Measurements from ENCODE around the gene NFYB.
"Not testable (repeated sequence)": the region's sequence is repeated elsewhere in the genome, so short reads cannot be mapped to it uniquely, and the experiment has no call there.

Gene NFYB

DNA sequence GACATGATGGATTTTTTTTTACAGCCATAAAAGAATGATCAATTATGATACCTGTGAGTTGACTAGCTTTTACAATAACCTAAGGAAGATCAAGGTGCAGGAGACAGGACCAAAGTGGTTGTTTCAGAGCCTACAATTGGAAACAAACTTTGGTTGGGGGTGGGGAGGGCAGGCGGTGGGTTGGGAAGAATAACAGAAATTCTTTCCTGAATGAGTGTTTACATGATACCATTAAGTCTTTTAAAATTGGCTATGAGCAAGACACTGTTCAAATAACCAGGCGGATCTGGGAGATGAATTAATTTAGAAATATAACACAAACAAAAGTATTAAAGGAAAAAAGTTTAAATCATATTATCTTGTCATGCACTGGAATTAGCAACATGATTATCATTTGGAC, 7.2 kb downstream of the NFYB start:
- no peak overlapping the region for H3K4me3 ChIP-seq (ENCODE audit: low read length)
- DNase-seq (ENCODE audit: low read depth, low spot score) = no peak

DNA sequence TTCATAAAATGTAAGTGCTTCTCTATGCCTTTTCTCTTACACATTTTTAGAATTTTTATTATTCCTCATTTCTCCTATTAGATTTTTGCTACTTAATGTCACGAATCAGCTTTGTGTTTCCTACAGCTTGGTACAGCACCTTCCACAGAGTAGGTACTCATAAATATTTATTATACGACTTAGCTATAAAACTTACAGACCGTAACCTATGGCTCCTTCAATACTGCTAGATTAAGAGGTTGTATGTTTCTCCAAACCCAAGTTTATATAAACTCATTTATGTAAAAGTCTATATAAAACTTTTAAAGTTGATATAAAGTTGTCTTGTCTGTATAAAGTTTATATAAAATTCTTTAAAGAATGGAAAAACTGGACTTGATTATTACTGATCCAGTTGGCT, 11.5 kb downstream of the NFYB start:
- no peak overlapping the region for H3K4me3 ChIP-seq (ENCODE audit: low read length)
- DNase-seq (ENCODE audit: low read depth, low spot score) = no peak

DNA sequence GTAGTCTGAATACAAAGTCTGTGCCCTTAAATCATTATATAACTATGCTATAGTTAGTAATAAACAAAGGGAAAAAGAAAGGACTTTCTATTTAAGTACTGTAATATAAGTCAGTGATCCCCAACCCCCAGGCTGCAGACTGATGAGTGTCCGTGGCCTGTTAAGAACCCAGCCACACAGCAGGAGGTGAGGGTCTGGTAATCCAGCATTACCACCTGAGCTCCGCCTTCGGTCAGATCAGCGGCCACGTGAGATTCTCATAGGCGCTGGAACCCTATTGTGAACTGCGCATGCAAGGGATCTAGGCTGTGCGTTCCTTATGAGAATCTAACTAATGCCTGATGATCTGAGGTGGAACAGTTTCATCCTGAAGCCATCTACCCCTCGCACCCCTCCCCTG, 15.7 kb downstream of the NFYB start:
- DNase-seq (ENCODE audit: low read depth, low spot score) = no peak

DNA sequence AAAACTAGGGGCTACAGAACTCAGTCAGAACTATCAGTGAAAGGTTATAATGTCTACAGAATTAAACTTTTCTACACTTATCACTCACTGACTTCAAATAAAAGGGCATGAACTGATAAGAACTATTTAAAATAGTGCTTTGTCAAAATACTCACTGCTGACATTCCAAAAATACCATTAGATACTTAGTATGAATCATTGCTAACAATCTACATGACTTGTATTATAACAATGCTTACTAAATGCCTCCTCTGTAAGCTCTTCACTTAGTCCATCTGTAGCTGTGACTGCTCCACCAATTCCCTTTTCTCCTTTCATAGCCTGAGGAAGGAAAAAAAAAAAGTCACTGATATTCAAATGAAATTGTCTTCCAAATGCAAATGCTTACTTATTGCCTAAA, 17.0 kb downstream of the NFYB start:
- DNase-seq (ENCODE audit: low read depth, low spot score) = no peak
- H3K4me3 ChIP-seq (ENCODE audit: low read length) = no peak overlapping the region

More for the DNA sequence above, 15.7 kb downstream of the NFYB start:
- no peak overlapping the region for H3K4me3 ChIP-seq (ENCODE audit: low read length)

DNA sequence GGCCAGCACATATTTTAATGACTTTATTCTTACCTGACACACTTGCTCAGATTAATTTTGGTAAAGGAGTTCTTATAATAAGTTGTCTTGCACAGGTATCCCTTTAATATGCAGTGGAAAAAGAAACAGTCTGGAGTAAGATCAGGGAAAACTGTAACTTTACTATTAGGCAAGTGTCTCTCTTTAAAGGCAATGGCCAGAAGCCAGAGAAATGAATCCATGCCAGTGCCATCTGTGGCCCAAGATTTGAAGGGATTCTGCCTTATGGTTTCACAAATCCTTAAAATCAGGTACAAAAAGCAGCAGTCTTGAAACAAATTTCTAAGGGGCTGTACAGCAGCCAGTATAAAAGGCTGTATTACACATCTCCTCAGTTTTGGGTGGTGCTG, 22.4 kb downstream of the NFYB start:
- no peak for DNase-seq (ENCODE audit: low read depth, low spot score)

DNA sequence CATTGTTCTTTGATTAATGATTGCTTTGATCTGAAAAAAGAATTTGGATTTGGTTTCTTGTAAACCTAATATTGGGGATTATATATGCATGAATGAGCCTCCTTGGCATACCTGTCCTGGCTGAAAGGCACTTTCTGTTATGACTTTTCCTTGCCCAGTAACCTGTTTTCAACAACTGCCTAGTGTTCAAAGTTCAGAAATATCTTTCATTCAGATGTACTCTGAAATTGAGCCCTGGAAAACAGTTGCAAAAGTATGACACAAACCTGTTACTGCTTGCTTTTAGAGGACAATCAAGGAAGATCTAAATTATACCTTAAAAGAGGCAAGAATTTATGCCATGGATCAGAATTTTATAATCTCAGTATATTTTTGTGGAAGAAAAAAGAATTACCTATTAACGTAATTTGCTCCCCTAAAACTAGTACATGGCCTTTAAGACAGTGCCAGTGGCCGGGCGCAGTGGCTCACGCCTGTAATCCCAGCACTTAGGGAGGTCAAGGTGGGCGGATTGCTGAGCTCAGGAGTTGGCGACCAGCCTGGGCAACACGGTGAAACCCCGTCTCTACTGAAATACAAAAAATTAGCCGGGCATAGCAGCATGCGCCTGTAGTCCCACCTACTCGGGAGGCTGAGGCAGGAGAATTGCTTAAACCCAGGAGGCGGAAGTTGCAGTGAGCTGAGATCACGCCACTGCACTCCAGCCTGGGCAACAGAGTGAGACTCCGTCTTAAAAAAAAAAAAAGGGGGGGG, 23.0 kb downstream of the NFYB start:
- not testable (repeated sequence) for DNase-seq (ENCODE audit: low read depth, low spot score); H3K4me3 ChIP-seq (ENCODE audit: low read length)

More for the DNA sequence above, 22.4 kb downstream of the NFYB start:
- H3K4me3 ChIP-seq (ENCODE audit: low read length) = no peak overlapping the region

DNA sequence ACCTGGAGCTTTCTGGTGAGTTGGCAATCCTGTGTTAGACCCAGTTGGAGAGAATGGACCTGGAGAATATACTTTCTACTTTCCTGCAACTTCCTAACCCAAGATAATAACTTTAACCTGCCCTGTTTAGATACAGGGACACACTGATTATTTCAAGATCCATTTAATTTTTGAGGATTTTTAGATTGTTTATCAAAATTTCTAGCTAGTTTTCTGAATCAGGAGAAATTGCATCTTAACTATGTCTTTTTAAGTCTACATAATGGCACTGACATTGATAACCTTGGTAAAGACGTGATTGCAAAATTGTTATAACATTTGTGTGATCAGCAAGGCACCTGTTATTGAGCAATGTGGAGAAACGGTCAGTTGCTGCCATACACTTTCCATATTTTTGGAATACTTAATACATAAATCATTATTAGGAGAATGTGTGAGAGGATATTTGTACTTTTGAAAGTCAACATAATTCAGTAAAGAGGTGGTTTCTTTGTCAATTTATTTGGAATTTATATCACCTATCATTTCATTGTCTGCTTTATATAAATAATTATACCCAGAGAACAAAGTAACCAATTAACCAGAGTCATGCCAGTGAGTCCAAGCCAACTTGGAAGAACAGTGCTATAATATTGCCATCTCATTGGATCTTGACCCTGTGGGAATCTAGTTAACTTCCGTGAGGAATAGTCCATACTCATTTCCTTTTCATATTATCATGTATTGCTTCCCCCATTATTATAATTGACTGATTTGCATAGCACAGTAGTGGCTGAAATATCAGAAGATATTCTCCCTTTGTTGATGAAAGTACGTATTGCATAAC, 28.4 kb downstream of the NFYB start:
- H3K4me3 ChIP-seq (ENCODE audit: low read length) = no peak overlapping the region
- DNase-seq (ENCODE audit: low read depth, low spot score) = no peak

DNA sequence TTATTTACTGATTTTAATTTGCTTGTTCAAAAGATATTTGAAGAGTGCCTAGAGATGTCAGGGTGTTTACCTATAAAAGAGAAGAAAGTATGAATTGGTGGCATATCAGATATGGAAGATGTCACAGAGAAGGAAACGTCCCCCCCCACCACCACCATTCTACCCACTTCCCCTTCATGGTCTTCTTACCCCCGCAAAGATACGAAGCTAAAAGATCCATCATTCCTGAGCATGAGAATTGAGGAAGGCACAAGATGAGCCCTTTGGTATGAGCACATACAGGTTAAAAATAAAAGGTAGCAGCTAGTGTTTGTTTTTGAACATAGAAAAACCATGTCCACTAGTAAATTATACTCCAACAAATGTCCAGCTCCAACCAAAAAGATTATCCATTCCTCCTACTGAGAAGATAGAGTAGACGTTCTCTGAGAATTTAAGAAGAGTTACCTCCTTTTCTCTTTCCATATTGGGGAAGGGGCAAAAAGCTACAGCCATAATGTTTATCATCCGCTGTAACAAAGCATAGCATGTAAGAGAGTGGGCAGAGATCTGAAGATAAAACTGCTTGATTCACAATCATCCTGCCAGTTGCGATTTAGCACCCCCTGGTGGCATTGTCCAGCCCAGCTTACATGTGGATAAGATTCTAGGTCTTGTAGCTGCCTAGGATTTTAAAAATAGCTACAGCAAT, 29.1 kb downstream of the NFYB start:
- H3K4me3 ChIP-seq (ENCODE audit: low read length) = no peak overlapping the region
- DNase-seq (ENCODE audit: low read depth, low spot score) = peak; percentile 89

DNA sequence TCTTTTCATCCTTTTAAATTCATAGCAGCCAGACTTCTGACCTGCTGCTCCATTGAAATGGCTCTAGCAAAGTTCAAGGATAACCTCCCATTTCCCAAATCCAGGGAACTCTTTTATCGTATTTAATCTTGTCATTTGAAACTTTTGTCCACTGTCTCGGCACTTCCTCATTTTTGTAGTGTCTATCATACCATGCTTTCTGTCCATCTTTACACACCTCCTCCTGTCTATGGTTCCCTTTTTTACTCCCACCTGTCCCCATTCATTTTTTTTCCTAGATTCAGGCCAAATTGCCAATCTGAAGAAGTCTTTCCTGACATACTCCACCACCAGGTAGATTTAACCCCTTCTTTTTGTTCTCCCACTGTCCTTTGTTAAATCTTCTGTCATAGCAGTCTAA, 31.0 kb downstream of the NFYB start:
- H3K4me3 ChIP-seq (ENCODE audit: low read length) = no peak overlapping the region
- no peak for DNase-seq (ENCODE audit: low read depth, low spot score)

DNA sequence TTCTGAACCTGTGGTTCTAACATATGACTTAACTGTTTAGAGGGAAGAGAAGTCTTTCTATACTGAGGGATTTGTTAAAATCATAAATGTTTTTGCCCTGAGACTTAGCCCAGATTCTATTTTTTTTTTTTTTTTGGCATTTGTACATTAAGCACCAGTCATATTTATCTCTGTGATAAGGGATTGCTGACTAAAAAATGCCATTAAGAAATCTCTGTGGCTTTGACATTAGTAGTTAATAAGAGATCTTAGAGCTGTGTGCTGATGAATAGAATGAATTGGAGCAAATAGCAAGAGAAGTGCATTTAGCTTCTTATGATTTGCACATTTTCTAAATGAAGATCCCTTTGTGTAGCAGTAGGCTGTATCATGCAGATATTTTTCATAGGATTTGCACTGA, 32.5 kb downstream of the NFYB start:
- DNase-seq (ENCODE audit: low read depth, low spot score) = no peak
- no peak overlapping the region for H3K4me3 ChIP-seq (ENCODE audit: low read length)

DNA sequence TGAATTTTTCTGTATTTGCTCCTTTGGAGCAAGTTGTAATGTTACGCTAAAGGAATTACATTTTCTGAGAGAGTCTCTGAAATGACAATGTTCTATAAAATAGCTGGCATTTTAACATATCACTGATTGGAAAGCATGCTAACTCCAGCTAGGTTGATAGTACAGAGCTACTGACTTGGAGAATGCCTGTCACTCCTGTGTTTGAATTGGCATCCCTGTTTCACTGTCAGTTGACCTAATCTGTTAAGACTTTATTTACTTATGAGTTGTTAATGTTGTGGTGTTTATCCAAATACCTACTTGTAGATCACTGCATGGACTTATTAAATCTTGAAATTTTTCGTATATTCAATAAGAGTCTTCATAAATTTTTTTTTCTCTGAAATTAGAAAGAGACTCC, 40.1 kb downstream of the NFYB start:
- DNase-seq (ENCODE audit: low read depth, low spot score) = no peak
- H3K4me3 ChIP-seq (ENCODE audit: low read length) = no peak overlapping the region

DNA sequence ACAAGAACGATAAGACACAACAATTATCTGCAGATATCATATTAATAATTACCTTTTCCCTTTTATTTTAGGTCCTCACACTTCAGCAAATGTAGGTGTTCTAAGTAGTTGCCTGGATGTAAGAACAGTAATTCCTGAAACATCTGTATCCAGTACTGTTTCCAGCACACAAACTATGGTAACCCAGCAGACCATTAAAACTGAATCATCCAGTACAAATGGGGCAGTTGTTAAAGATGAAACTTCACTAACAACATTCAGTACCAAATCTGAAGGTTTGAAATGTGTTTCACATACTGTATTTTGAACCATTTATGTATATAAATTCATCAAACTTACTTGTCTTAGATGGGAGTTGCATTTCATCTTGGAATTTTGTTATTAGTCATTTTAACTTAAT, 42.7 kb downstream of the NFYB start:
- no peak for DNase-seq (ENCODE audit: low read depth, low spot score)
- H3K4me3 ChIP-seq (ENCODE audit: low read length) = no peak overlapping the region

DNA sequence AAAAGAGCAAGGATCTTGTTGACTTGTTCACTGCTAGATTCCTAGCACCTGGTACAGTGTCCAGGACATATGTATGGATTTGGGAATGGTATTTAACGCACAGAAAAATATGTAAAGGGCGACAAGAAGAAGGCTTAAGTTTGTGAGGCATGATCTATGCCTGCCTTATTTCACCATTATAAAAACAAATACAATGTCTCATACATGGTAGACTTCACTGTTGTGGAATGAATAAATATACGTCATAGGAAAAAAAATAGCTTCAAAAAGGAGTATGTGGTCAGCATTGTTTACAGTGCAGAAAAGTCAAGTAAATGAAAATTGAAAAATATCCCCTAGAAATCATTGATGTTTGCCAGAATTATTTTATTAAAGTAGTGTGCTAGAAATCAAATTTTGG, 43.7 kb downstream of the NFYB start:
- no peak for DNase-seq (ENCODE audit: low read depth, low spot score)
- H3K4me3 ChIP-seq (ENCODE audit: low read length) = no peak overlapping the region

DNA sequence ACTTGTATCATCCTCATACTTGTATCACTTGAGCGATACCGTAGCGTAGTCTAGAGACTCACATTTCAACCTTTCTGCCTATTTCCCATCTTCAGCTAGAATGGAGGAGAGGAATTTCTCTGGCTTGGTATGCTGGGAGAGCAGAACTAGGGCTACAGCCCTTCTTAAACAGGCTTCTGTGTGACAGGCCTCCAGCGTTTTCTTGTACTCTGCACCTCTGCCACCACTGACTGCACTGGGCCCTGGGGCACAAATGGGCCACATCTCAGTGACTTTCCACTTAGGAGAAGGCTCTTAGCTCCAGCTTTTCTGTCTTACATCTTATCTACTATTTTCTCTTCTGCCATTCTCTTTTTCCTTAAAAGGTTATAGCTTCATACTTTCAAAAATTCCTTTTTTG, 46.9 kb downstream of the NFYB start:
- no peak for DNase-seq (ENCODE audit: low read depth, low spot score)
- no peak overlapping the region for H3K4me3 ChIP-seq (ENCODE audit: low read length)

DNA sequence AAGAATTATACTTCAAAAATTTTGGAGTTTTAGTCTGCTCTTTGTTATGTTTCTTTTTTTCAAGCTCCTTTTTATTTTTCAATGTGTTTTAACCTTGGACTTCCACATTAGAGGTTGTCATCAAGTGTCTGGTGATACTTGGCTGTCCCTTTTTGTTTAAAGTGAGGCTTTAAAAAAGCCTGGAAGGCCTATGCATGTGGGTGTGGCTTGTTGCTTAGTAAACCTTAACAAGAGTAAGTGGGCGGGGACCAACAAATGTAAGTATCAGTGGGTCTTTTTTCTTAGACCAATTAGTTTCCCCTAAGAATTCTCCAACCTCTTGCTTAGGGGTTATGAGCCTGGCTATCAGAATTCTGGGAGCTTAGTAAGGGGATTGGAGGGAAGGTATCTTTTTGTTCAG, 47.3 kb downstream of the NFYB start:
- no peak overlapping the region for H3K4me3 ChIP-seq (ENCODE audit: low read length)
- DNase-seq (ENCODE audit: low read depth, low spot score) = no peak

DNA sequence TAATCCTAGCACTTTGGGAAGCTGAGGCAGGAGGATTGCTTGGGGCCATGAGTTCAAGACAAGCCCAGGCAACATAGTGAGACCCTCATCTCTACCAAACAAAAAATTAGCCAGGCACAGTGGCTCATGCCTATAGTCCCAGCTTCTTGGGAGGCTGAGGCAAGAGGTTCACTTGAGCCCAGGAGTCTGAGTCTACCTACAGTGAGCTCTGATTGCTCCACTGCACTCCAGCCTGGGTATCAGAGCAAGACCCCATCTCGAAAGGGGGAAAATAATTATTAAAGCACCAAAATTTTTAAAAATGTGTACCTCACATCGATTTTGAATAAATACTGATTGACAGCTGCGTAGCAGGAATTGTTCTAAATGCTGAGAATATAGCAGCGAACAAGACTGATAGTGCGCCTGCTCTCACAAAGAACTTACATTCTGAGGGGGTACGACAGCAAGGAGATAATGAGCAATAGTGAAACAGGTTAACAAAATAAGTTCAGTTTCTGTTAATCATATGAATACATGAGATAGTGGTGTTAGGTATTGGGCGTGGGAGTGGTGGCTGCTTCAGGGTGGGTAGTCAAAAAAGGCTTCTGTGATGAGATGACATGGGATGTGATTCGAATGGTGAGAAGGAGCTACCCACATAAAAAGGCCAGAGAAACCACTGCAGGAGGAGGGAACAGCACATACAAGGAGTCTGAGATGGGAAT, 54.1 kb downstream of the NFYB start:
- no peak overlapping the region for H3K4me3 ChIP-seq (ENCODE audit: low read length)
- no peak for DNase-seq (ENCODE audit: low read depth, low spot score)

DNA sequence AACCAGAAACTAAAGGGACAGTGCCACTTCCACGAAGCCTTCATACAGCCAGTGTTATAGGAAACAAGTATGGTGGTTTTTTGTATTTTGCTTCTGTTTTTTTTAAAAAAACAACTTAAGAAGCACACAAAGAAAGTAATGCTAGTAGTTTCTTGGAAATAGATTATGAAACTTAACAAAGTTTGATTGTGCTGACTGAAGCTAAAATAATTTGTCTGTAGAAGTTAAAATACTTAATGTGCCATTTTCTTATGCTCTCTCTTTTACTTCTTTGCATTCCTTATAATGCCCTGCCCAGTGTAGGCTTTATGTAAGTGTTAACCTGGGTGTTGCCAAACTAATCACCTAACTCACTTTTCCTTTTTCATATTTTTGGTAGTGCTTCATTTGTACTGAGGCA, 57.2 kb downstream of the NFYB start:
- no peak for DNase-seq (ENCODE audit: low read depth, low spot score)
- H3K4me3 ChIP-seq (ENCODE audit: low read length) = no peak overlapping the region

DNA sequence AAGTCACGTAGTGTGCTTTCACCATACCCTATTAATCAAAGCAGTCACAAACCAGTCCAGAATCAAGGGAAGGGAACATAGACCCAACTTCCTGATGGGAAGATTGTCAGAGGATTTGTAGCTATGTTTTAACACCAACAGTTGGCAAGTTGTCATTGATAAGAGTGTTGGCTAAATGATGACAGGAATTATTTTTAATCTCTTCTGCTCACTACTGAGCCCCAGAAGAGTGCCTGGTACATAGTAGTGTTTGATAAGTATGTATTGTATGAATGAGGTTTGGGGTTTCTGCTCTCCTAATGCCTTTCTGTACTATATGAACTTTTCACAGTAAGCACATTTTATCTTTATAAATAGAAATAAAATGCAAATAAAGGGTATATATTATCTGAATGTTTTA, 59.0 kb downstream of the NFYB start:
- DNase-seq (ENCODE audit: low read depth, low spot score) = no peak
- no peak overlapping the region for H3K4me3 ChIP-seq (ENCODE audit: low read length)

DNA sequence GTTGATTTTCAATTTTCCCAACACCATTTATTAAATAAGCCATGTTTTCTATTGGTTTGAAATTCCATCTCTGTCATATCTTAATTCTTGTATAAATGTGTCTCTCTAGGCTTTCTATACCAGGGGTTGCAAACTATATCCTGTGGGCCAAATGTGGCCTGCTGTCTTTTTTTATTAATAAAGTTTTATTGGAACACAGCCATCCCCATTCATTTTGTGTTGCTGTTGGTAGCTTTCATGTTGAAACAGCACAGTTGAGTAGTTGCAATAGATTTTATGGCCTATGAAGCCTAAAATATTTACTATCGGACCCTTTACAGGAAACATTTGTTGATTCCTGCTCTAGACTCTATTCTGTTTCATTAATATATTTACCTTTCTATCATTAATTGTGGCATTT, 64.3 kb downstream of the NFYB start:
- no peak for DNase-seq (ENCODE audit: low read depth, low spot score)

DNA sequence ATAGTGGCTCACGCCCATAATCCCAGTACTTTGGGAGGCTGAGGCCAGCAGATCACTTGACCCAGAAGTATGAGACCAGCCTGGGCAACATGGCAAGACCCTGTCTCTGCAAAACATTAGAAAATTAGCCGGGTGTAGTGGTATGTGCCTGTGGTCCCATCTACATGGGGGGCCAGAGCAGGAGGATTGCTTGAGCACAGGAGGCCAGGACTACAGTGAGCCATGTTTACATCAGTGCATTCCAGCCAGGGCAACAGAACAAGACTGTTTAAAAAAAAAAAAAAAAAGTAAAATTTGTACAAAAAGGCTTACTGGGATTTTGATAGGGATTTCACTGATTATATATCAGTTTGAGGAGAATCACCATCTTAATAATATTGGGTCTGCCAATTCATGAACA, 65.9 kb downstream of the NFYB start:
- H3K4me3 ChIP-seq (ENCODE audit: low read length) = no peak overlapping the region

More for the DNA sequence above, 64.3 kb downstream of the NFYB start:
- no peak overlapping the region for H3K4me3 ChIP-seq (ENCODE audit: low read length)

More for the DNA sequence above, 65.9 kb downstream of the NFYB start:
- no peak for DNase-seq (ENCODE audit: low read depth, low spot score)

Data from Jurkat, Clone E6-1 (cell line).